K562 (cell line): ENCODE results near the gene WWOX. TPM values are rescaled to one million over a fixed set of nuclear protein-coding genes. Genes with fewer than 3 reads are reported as not detected.

ENCODE experiments used
- ATAC-seq: fragments of 200-7000 bp; cut with Tn5 transposase; 3 replicates; pipeline ENCODE4 v1.9.1; 2020; ENCODE audit warnings: moderate library complexity
- BruUV-seq: library from RNA; stranded (reverse); fragments of 400-500 nt; replicated peaks from 2 replicates; lab custom pipeline; 2021; lab: Mats Ljungman, UMichigan
- CTCF ChIA-PET: fragments of 300-600 bp; formaldehyde crosslinking; extraction: SDS; loops from one replicate; lab custom pipeline; 2021; ENCODE audit warnings: low intra/inter-chr PET ratio; lab: Yijun Ruan, JAX
- POLR2A ChIA-PET: fragments of 300-600, 350-650 bp; sonication (Branson Sonifier 250); formaldehyde crosslinking; extraction: SDS; loops from one replicate; lab custom pipeline; 2021; ENCODE audit warnings: antibody characterized with exemption, inconsistent platforms; lab: Yijun Ruan, JAX
- DNase-seq, 4 experiments: peaks; one replicate each; pipeline versions ENCODE4 v3.0.0 to v3.0.0-alpha.2; 2011 to 2018; ENCODE audit warnings: low spot score in 3 of 4, mixed read lengths in 3 of 4; ENCODE audit errors: extremely low read depth in 1 of 4
- FAIRE-seq: peaks from 2 replicates; lab custom pipeline; 2011; peaks lifted over from hg19 to GRCh38; lab: Jason Lieb, UNC
- H2AFZ ChIP-seq: 2 replicates; pipeline ENCODE4 v1.6.0; 2011; ENCODE audit warnings: low read depth, low read length, control low read depth, inconsistent platforms
- H3K27ac ChIP-seq: fragments of 200-600 bp; 3 replicates; pipeline ENCODE4 v1.8.0; 2011; ENCODE audit warnings: low read depth, mild to moderate bottlenecking, control low read depth, inconsistent platforms, low read length, moderate library complexity, mixed read lengths; ENCODE audit errors: extremely low read depth
- H3K27me3 ChIP-seq, 2 experiments: fragments of 300-600 bp in 1 of 2; 2 replicates in 1 of 2; 3 replicates in 1 of 2; pipeline versions ENCODE4 v1.6.0 to v1.8.0; 2011; ENCODE audit warnings: inconsistent platforms in 2 of 2, low read length in 2 of 2, mild to moderate bottlenecking in 1 of 2, mixed read lengths in 1 of 2, moderate library complexity in 1 of 2; ENCODE audit not compliant: control insufficient read depth in 2 of 2, insufficient read depth in 2 of 2
- H3K36me3 ChIP-seq: fragments of 300-600 bp; 3 replicates; pipeline ENCODE4 v1.8.0; 2011; ENCODE audit warnings: mild to moderate bottlenecking, low read length, inconsistent platforms; ENCODE audit not compliant: control insufficient read depth, insufficient read depth
- H3K4me1 ChIP-seq, 2 experiments: fragments of 200-600 bp in 1 of 2; replicated peaks in 1 of 2; 2 replicates in 1 of 2; 3 replicates in 1 of 2; pipeline versions ENCODE4 v1.5.1 to v1.8.0; 2011; ENCODE audit warnings: inconsistent platforms in 2 of 2, low read length in 2 of 2, mild to moderate bottlenecking in 1 of 2, mixed read lengths in 1 of 2, moderate library complexity in 1 of 2; ENCODE audit not compliant: control insufficient read depth in 2 of 2, insufficient read depth in 2 of 2
- H3K4me2 ChIP-seq: 2 replicates; pipeline ENCODE4 v1.6.1; 2011; ENCODE audit warnings: low read length, control low read depth, inconsistent platforms, mixed read lengths; ENCODE audit not compliant: insufficient read depth
- H3K4me3 ChIP-seq: fragments of 200-600 bp; sonication (generic), shearing (Covaris generic); 2 replicates; pipeline ENCODE4 v1.5.1; 2016; ENCODE audit warnings: control low read depth, inconsistent platforms
- H3K79me2 ChIP-seq: fragments of 200-600 bp; 3 replicates; pipeline ENCODE4 v1.8.0; 2011; ENCODE audit warnings: low read length, inconsistent platforms; ENCODE audit not compliant: control insufficient read depth, insufficient read depth
- H3K9ac ChIP-seq, 2 experiments: 2 replicates each; pipeline versions ENCODE4 v1.6.0 to v1.6.1; 2011; ENCODE audit warnings: low read depth in 2 of 2, low read length in 2 of 2, control low read depth in 1 of 2, inconsistent platforms in 1 of 2, mild to moderate bottlenecking in 1 of 2, mixed read lengths in 1 of 2; ENCODE audit not compliant: insufficient read depth in 1 of 2
- H3K9me1 ChIP-seq: one replicate; pipeline ENCODE4 v1.6.0; 2011; ENCODE audit warnings: inconsistent platforms, mild to moderate bottlenecking, low read length, moderate library complexity; ENCODE audit not compliant: control insufficient read depth, insufficient read depth
- H3K9me3 ChIP-seq: replicated peaks from 2 replicates; pipeline ENCODE4 v1.5.1; 2011; ENCODE audit warnings: low read depth, low read length, inconsistent platforms; ENCODE audit not compliant: control insufficient read depth, insufficient read depth
- H4K20me1 ChIP-seq: replicated peaks from 2 replicates; pipeline ENCODE4 v1.6.1; 2011; ENCODE audit warnings: low read length, inconsistent platforms, mixed read lengths; ENCODE audit not compliant: control insufficient read depth, insufficient read depth
- CHD1 ChIP-seq: fragments of 200-600 bp; sonication (generic); IDR thresholded peaks from one replicate; pipeline ENCODE4 v1.6.1; 2012; ENCODE audit warnings: mild to moderate bottlenecking, moderate library complexity, low read length, inconsistent platforms
- CHD2 ChIP-seq: IDR thresholded peaks from 2 replicates; pipeline ENCODE4 v1.6.1; 2011; ENCODE audit warnings: low read depth, low read length
- CSDE1 ChIP-seq, 2 experiments: fragments of 450-650 bp; IDR thresholded peaks; 2 replicates each; pipeline ENCODE4 v1.6.1; 2016; ENCODE audit warnings: mild to moderate bottlenecking in 1 of 2
- HCFC1 ChIP-seq: IDR thresholded peaks from 2 replicates; pipeline ENCODE4 v1.6.1; 2012; ENCODE audit warnings: low read depth, low read length, improper control_type of control experiment
- MEF2D ChIP-seq: conservative IDR thresholded peaks from 2 replicates; pipeline ENCODE4 v1.6.1; 2016; ENCODE audit warnings: low read depth, missing genetic modification characterization, missing compliant biosample characterization
- MTA2 ChIP-seq: fragments of 450-650 bp; IDR thresholded peaks from 2 replicates; pipeline ENCODE4 v1.6.1; 2016; ENCODE audit warnings: low read depth
- PTRF ChIP-seq: fragments of 450-650 bp; IDR thresholded peaks from 2 replicates; pipeline ENCODE4 v1.6.1; 2016; ENCODE audit warnings: mild to moderate bottlenecking, missing genetic modification characterization, missing compliant biosample characterization
- RBM17 ChIP-seq: fragments of 200-400 bp; formaldehyde crosslinking; IDR thresholded peaks from 2 replicates; pipeline ENCODE4 v1.6.1; 2017; ENCODE audit warnings: low read depth, mild to moderate bottlenecking, low read length, borderline replicate concordance
- ZKSCAN3 ChIP-seq: fragments of 250-450 bp; sonication (Bioruptor Pico); IDR thresholded peaks from 2 replicates; pipeline ENCODE4 v1.4.0; 2020
- ZNF146 ChIP-seq: IDR thresholded peaks from one replicate; pipeline ENCODE4 v1.6.1; 2018; ENCODE audit warnings: missing compliant biosample characterization; ENCODE audit not compliant: unreplicated experiment
- ZNF551 ChIP-seq: fragments of 250-450 bp; sonication (Bioruptor Pico); IDR thresholded peaks from 2 replicates; pipeline ENCODE4 v1.5.0; 2021; ENCODE audit warnings: mild to moderate bottlenecking, moderate library complexity
- WGBS: fragments of 100-300 bp; shearing (Covaris generic); methylation state at CpG from one replicate; pipeline ENCODE4 v1.1.6; 2016; ENCODE audit warnings: low coverage, mixed read lengths; ENCODE audit not compliant: insufficient coverage; ENCODE audit errors: missing lambda C conversion rate; 5-methylcytosine and 5-hydroxymethylcytosine counted together
- in situ Hi-C: fragments of 300-500 bp; cut with MboI; formaldehyde crosslinking; loops from 4 replicates; pipeline ENCODE4 v1.15.0; 2018; ENCODE audit warnings: inconsistent platforms, mixed read lengths
- intact Hi-C: fragments of 100-400 bp; cut with micrococcal nuclease; formaldehyde crosslinking; loops from 2 replicates; pipeline ENCODE4 v1.14.2; 2022
- polyA plus RNA-seq, 8 experiments: library from polyadenylated mRNA; depleted of rRNA in 4 of 8; stranded (reverse) in 5 of 8; unstranded in 3 of 8; fragments of >200 nt; fragmentation: Nextera tagmentation in 2 of 8; fragmentation: Illumina TruSeq in 1 of 8; extraction: Ambion mirVana in 2 of 8; extraction: Trizol in 1 of 8; gene quantifications; 2 replicates each; pipeline versions ENCODE4 v1.2.1 to v1.2.3, GENCODE V29; 2011 to 2014; ENCODE audit warnings: inconsistent platforms in 1 of 8, missing spikeins in 1 of 8
- total RNA-seq, 7 experiments: library from RNA; depleted of rRNA in 6 of 7; stranded (reverse); fragments of >200 nt in 6 of 7; fragmentation: Illumina TruSeq in 2 of 7; extraction: Trizol in 2 of 7; gene quantifications; 2 replicates each; pipeline versions ENCODE4 v1.2.1 to v1.2.3, GENCODE V29; 2011 to 2021; ENCODE audit warnings: low replicate concordance in 1 of 7
- TF ChIP-seq, protein P1 (sequence below): fragments of 250-450 bp; sonication (Bioruptor Pico); IDR thresholded peaks from 2 replicates; pipeline ENCODE4 v1.8.0; 2022; ENCODE audit warnings: inconsistent platforms, mild to moderate bottlenecking, moderate library complexity, borderline replicate concordance
- TF ChIP-seq, protein P2 (sequence below): fragments of 450-650 bp; IDR thresholded peaks from 2 replicates; pipeline ENCODE4 v1.7.0; 2016; ENCODE audit warnings: borderline replicate concordance
- TF ChIP-seq, protein P3 (sequence below): fragments of 250-450 bp; sonication (Bioruptor Pico); IDR thresholded peaks from 2 replicates; pipeline ENCODE4 v1.4.0; 2020; ENCODE audit warnings: mild to moderate bottlenecking, moderate library complexity
- TF ChIP-seq, protein P4 (sequence below): fragments of 450-650 bp; formaldehyde crosslinking; IDR thresholded peaks from 2 replicates; pipeline ENCODE4 v1.4.0; 2020; ENCODE audit warnings: mild to moderate bottlenecking, moderate library complexity
- TF ChIP-seq, protein P5 (sequence below): fragments of 450-650 bp; IDR thresholded peaks from 2 replicates; pipeline ENCODE4 v1.6.1; 2016

The WWOX gene
- total and polyA plus RNA-seq, 9 of the 15 experiments (the other 6 are each of a cell fraction or from before 2014, with no cell fraction given): 1.6 to 22.7 (median 8.1) TPM

DNA sequence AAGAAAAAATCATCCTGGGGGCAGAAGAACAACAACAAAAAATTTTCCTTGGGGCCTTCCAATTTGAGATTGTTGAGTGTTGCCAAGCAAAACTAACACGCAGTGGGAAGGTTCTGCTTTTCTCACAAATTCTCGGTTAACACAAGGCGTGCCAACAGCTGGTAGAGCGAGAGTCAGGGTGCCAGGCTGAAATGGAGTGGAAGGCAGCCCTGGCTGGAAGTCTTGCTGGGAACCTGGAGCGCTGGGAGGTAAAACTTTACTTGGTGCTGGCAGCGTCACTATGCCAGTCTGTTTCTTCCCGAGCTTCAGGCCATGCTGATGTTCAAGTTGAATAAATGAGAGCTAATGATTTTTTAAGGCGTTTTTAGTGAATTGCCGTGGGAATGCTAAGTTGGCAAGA, 189.4 kb downstream of the WWOX start:
- H3K9me3 ChIP-seq: no peaks in the 10 kb centered on the region
- ChIA-PET POLR2A (interaction anchor here (0.7 kb wide), 1 partner anchor 25 kb away, joined by 3 read pairs; no protein-coding TSS in a partner anchor), CTCF (no interaction called here)
- H2AFZ ChIP-seq: no peak overlapping the region
- no peaks in the 10 kb centered on the region for H3K79me2 ChIP-seq
- peaks cover 6 to 15% of the 10 kb centered on the region in 2 experiments; a peak in 4 of 5 replicates for H3K27me3 ChIP-seq
- no peaks in the 10 kb centered on the region for H3K9me1 ChIP-seq
- no peak overlapping the region for H3K27ac ChIP-seq
- H3K9ac ChIP-seq: no peak overlapping the region
- H3K4me2 ChIP-seq: no peak overlapping the region
- no peak overlapping the region for H3K4me3 ChIP-seq
- no TSS peak for BruUV-seq
- in situ Hi-C loops: no loop called here
- DNase-seq (no peak), ATAC-seq (no peak), FAIRE-seq (no peak)
- intact Hi-C loops: no loop called here
- WGBS: 1% methylated on average over 9 of the region's 9 CpGs
- no peaks in the 10 kb centered on the region for H4K20me1 ChIP-seq
- H3K4me1 ChIP-seq: no peaks in the 10 kb centered on the region
- H3K36me3 ChIP-seq: no peaks in the 10 kb centered on the region
- TF ChIP-seq ZNF551 (CRISPR knock-in tag) (no peak), MEF2D (no peak), CHD1 (no peak), CSDE1 (IDR thresholded peaks at IDR 0.05) (no peak), MTA2 (no peak), PTRF (tag) (no peak), ZNF146 (no peak), RBM17 (no peak), ZKSCAN3 (no peak), CHD2 (no peak), HCFC1 (no peak)
- TF ChIP-seq, protein P1, sequence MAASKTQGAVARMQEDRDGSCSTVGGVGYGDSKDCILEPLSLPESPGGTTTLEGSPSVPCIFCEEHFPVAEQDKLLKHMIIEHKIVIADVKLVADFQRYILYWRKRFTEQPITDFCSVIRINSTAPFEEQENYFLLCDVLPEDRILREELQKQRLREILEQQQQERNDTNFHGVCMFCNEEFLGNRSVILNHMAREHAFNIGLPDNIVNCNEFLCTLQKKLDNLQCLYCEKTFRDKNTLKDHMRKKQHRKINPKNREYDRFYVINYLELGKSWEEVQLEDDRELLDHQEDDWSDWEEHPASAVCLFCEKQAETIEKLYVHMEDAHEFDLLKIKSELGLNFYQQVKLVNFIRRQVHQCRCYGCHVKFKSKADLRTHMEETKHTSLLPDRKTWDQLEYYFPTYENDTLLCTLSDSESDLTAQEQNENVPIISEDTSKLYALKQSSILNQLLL (CRISPR knock-in tag): no peak
- TF ChIP-seq, protein P2, sequence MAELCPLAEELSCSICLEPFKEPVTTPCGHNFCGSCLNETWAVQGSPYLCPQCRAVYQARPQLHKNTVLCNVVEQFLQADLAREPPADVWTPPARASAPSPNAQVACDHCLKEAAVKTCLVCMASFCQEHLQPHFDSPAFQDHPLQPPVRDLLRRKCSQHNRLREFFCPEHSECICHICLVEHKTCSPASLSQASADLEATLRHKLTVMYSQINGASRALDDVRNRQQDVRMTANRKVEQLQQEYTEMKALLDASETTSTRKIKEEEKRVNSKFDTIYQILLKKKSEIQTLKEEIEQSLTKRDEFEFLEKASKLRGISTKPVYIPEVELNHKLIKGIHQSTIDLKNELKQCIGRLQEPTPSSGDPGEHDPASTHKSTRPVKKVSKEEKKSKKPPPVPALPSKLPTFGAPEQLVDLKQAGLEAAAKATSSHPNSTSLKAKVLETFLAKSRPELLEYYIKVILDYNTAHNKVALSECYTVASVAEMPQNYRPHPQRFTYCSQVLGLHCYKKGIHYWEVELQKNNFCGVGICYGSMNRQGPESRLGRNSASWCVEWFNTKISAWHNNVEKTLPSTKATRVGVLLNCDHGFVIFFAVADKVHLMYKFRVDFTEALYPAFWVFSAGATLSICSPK: no peak
- TF ChIP-seq, protein P3, sequence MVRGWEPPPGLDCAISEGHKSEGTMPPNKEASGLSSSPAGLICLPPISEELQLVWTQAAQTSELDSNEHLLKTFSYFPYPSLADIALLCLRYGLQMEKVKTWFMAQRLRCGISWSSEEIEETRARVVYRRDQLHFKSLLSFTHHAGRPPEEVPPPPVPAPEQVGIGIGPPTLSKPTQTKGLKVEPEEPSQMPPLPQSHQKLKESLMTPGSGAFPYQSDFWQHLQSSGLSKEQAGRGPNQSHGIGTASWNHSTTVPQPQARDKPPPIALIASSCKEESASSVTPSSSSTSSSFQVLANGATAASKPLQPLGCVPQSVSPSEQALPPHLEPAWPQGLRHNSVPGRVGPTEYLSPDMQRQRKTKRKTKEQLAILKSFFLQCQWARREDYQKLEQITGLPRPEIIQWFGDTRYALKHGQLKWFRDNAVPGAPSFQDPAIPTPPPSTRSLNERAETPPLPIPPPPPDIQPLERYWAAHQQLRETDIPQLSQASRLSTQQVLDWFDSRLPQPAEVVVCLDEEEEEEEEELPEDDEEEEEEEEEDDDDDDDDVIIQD (CRISPR knock-in tag): no peak
- TF ChIP-seq, protein P4, sequence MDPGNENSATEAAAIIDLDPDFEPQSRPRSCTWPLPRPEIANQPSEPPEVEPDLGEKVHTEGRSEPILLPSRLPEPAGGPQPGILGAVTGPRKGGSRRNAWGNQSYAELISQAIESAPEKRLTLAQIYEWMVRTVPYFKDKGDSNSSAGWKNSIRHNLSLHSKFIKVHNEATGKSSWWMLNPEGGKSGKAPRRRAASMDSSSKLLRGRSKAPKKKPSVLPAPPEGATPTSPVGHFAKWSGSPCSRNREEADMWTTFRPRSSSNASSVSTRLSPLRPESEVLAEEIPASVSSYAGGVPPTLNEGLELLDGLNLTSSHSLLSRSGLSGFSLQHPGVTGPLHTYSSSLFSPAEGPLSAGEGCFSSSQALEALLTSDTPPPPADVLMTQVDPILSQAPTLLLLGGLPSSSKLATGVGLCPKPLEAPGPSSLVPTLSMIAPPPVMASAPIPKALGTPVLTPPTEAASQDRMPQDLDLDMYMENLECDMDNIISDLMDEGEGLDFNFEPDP (CRISPR knock-in tag): no peak
- TF ChIP-seq, protein P5, sequence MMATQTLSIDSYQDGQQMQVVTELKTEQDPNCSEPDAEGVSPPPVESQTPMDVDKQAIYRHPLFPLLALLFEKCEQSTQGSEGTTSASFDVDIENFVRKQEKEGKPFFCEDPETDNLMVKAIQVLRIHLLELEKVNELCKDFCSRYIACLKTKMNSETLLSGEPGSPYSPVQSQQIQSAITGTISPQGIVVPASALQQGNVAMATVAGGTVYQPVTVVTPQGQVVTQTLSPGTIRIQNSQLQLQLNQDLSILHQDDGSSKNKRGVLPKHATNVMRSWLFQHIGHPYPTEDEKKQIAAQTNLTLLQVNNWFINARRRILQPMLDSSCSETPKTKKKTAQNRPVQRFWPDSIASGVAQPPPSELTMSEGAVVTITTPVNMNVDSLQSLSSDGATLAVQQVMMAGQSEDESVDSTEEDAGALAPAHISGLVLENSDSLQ: no peak
